NAMALWA (cell line): ENCODE measurements around the gene TRMO.
"Not testable (repeated sequence)": the region's sequence is repeated elsewhere in the genome, so short reads cannot be mapped to it uniquely, and the experiment has no call there.

Experiments
- DNase-seq: peaks from one replicate; pipeline ENCODE4 v3.0.0-alpha.2; 2015; ENCODE audit warnings: low spot score

The TRMO gene, protein sequence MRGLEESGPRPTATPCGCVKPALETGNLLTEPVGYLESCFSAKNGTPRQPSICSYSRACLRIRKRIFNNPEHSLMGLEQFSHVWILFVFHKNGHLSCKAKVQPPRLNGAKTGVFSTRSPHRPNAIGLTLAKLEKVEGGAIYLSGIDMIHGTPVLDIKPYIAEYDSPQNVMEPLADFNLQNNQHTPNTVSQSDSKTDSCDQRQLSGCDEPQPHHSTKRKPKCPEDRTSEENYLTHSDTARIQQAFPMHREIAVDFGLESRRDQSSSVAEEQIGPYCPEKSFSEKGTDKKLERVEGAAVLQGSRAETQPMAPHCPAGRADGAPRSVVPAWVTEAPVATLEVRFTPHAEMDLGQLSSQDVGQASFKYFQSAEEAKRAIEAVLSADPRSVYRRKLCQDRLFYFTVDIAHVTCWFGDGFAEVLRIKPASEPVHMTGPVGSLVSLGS

DNA sequence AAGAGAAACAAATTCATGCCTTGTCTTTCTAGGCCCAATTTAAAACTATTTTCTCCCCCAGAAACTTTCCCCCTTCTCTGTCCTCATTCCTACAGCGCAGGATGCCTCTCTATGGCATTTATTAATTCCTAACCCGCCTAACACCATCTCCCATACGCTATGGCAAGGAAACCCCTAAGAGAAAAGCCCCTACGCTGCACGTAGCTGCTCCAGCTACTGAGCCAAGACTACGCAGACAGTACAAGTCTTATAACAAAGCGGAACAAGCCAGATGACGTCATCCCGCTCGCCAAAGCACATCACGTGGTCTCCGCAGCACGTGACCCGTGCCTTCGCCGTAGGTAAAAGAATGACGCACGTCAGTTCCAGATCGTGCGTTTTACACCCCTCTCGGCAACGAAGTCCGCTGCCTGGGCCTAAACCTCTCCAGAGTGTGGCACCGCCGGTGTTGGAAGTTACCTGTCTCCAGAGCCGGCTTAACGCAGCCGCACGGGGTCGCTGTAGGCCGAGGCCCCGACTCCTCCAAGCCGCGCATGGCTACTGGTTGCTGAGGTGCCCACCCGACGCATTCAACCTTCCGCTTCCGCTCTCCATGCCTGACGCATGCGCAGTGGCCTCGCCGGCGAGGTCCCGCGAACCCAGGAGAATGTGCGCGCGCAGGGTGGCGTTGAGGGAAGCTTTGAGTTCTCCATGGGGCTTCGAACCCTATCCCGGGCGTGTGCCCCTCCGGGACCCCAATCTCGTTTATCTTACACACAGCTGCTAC is at the start of gene TRMO:
Gene TRMO, minus strand, starts transcription at position 542 of the 766 bp plus-strand sequence. Its CDS starts 7 bp downstream, at position 535.
- DNase-seq: peak; percentile 98

DNA sequence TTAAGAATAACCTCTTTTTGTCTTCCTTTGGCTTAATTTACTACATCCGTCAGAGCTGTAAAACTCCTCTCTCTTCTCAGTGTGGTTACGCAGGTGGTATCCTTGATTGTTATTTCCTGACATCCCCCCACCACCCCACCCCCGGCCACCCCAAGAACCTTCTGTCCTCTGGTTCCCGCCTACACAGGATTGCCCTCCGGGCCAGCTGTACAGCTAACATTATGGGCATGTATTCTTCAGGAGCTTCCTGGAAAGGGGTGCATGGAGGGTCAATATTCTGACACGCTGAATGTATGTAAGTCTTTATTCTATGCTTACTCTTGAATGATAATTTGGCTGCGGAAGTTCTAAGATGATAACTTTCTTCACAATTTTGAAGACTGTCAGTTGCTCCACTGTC is 47.9 kb upstream of the TRMO start:
- DNase-seq: no peak

DNA sequence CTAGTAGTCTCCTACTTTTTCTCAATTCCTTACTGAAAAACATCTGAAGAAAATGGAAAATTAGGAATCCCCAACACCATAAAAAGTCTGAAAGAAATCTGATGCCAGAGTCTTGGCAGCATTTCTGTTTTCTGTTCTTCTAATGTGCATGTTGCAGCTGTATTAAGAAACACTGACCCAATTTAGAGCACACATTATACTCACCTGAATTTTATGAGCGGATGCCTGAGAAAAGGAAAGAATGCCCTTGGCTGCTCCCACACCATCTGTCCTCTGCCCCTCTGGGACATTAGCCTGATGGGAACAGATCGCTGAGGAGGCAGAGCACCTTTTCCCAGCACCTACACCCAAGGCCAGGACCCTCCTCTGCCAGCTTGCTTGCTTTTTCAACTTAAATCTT is 46.7 kb upstream of the TRMO start:
- DNase-seq: no peak

DNA sequence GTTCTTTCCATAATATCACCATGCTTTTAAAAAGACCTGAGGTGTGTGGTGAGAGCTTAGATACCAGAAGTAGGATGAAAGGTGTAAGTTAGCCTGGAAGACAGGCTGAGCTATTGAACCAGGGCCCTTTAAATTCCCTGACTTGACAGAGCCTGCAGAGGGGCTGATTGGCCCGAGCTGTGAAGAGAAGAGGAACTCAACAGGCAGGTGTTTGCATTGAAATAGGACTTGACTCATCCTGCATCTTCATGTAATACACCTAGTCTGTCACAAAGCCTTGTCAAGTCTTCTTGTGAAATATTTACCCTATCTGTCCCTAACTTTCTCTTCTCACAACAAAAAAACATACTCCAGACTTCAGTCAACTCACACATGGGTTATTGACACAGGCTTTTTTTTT is 44.2 kb upstream of the TRMO start:
- DNase-seq: no peak

DNA sequence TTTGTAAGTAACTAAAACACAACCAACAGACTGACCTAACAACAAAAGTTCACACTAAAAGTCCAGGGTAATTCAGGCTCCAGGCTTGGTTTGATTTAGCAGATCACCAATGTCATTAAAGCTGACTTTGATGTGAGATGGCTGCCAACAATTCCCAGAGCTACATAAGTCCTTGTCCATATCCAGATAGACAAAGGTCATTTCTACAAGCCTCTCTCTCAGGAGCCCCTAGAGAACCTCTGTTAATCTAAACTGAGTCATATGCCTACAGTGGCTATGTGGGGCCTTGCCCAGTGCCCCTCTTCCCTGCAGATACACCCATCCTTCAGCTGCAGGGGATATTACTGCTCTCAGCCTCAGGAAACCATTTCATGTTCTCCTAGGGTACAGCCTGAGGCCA is 42.6 kb upstream of the TRMO start:
- DNase-seq: no peak

DNA sequence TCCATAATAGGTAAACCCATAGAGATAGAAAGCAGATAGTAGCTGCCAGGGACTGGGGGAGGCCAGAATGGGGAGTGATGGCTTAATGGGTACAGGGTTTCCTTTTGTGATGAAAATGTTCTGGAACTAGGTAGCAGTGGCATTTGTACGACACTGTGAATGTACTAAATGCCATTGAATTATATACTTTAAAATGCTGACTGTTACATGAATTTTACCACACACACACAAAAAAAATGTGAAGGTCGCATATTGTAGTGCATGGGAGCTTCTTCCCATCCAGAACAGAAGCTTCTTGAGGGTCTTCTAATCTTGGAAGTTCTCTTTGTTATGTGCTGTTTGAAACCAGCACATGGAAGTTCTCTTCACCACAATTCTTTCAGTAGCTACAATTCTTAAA is 40.9 kb upstream of the TRMO start:
- no peak for DNase-seq

DNA sequence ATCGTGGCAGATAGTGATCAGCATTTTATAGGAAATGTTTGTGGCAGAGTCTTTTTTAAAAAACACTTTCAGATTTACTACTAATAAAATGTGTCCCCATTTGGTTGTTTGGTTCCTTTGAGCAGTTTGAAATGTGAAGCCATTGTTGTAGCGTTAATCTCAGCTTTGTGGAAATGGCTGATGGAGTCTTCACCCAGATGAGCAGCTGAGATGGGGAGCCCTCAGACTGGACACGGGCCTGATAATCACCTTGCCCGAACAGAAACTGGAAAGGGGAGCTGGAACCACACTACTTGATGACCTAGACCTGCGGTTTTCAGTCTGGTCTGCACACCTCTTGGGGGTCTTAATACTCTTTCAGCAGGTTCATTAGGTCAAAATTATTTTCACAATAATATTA is 40.3 kb upstream of the TRMO start:
- DNase-seq: no peak

DNA sequence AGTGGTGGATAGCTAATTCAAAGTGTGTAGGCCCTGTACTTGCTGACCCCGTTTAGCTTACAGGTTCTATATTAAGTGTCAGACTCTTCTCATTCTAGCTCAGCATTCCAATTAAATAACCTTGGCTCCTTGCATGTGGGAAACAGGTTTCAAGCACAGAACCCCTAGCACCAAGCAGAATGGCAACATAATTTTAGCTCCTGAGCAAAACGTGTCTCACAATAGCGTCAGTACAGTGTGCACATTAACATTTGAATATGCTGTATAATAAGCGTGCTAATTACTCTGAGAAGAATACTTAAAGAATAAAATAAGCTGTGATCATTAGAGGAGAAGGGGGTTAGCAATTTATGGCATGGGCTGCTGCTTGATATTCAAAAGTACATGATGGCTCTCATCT is 39.8 kb upstream of the TRMO start:
- DNase-seq: no peak

DNA sequence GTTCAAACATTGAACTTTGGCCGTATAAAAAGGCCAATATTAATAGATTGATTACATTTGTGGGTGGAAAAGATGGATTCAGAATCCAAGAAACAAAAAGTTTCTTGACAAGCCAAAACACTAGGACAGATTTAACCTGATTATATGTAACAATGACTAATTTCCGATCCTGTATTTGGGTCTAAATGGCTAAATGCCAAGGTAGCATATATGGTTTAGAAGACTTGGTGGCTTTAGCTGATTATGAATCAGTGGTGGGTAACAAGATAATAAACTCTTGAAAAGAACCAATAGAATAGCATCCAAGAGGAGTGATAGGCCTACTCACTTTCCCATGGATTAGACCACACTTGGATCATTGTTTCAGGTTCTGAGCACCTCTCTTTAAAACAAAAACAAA is 39.1 kb upstream of the TRMO start:
- DNase-seq: no peak

DNA sequence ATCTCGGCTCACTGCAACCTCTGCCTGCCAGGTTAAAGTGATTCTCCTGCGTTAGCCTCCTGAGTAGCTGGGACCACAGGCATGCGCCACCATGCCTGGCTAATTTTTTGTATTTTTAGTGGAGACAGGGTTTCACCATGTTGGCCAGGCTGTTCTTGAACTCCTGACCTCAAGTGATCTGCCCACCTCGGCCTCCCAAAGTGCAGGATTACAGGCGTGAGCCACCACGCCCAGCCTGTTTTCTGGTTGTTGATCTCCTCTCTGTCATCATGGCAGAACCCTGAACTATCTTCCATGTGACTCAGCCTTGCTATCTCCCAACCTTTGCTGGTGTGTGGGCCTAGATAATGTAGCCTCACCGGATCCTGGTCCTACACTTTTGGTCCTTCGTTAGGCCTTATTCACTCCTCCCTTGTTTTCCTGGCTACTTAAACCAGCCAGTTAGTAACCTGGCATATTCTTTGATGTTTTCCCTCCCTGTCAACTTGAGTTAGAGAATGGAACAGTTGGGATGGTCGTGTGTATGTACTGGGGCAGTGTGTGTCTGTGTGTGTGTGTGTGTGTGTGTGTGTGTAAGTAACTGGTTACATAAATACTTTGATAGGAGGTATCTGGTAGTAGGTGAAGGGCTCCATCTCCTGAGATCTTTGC is 38.5 kb upstream of the TRMO start:
- not testable (repeated sequence) for DNase-seq

DNA sequence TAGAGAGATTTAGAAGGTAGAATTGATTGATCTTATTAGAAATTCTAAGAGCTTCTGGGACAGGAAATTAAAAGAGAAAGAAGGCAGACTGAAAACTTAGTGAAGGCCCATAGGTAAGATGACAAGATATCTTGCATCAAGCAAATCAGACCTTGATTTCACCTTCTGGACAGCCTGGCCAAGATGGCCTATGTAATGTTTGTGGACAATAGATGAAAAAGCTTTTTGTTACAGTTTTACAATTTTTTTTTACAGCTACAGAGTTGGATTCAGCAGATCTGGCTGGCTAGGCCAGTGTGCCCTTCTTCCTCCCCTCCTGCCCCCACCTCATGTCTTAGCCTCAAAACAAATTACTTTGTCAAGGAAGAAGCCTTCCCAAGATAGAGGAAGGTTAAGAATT is 37.3 kb upstream of the TRMO start:
- no peak for DNase-seq

DNA sequence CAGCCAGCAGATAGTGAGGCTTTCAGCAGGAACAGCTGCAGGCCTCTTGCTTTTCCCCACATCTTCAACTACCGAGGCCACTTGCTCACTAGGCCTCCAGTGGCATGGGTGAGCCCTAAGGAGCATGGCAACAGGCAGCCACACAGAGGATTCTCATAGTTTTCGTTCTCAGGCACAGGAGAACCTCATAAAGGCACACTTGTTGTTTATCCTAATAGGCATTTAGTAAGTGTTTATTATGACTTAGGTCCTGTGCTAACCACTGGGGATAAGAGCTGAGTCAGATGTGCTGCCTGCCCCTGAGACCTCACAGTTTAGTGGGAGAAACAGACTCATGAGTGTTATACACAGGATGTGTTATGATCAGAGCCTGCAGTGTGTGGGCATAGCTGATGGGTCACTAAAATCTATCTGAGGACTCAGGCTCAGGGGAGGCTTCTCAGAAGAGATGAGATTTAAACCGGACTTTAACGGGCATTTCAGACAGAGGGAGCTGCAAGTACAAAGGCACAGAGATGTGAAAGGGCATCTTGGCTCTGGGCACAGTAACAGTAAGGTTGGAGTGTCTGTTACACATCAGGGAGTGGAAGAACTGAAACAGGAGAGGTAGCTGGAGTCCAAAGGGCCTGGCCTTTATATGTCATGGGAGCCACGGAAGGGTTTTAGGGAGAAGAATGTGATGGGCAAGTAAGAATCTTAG is 36.7 kb upstream of the TRMO start:
- DNase-seq: no peak

DNA sequence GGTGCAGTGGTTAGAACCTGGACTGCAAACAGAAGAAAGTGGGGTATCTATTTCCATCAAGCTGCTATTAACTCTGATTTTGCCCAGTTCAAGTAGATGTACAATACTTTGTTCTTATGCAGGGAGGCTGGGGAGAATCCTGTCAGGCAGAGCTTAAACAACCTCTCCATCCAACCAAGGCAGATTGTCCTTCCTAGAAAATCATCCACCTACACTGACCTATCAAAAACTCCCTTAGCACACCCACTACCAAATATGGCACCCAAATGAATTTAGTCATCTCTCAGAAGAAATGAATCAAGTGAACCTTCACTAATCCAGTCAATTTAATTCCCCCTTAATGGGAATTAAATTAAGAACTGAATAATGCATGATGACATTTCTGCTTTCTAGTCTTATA is 34.0 kb upstream of the TRMO start:
- no peak for DNase-seq

DNA sequence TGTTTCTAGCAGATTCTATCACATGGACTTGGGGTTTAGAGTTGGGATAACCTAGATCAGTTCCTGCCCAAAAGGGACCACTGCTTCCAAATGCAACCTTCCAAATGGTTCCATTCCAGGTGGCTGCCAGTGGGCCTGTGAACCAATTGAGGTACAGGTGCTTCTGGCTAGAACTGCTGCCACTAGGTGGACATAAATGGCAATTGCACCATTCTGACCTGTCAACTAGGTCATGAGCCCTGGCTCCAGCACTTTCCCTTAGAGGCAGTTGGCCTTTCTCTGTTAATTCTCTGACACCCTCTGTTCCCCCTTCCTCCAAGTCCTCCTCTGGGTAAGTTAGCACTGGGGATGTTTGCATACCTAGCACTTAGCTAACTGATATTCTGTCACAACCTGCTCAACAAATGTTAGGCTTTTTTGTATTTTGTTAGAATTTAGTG is 32.3 kb upstream of the TRMO start:
- peak; percentile 79 for DNase-seq

DNA sequence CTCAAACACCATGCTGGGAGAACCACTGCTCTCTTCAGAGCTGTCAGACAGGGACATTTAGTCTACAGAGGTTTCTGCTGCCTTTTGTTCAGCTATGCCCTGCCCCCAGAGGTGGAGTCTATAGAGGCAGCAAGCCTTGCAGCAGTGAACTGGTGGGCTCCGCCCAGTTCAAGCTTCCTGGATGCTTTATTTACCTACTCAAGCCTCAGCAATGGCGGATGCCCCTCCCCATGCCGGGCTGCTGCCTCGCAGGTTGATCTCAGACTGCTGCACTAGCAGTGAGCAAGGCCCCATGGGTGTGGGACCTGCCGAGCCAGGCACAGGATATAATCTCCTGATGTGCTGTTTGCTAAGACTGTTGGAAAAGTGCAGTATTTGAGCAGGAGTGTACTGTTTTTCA is 28.6 kb upstream of the TRMO start:
- peak; percentile 82 for DNase-seq

DNA sequence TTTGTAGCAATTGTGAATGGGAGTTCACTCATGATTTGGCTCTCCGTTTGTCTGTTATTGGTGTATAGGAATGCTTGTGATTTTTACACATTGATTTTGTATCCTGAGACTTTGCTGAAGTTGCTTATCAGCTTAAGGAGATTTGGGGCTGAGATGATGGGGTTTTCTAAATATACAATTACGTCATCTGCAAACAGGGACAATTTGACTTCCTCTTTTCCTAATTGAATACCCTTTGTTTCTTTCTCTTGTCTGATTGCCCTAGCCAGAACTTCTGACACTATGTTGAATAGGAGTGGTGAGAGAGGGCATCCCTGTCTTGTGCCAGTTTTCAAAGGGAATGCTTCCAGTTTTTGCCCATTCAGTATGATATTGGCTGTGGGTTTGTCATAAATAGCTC is 24.8 kb upstream of the TRMO start:
- not testable (repeated sequence) for DNase-seq

DNA sequence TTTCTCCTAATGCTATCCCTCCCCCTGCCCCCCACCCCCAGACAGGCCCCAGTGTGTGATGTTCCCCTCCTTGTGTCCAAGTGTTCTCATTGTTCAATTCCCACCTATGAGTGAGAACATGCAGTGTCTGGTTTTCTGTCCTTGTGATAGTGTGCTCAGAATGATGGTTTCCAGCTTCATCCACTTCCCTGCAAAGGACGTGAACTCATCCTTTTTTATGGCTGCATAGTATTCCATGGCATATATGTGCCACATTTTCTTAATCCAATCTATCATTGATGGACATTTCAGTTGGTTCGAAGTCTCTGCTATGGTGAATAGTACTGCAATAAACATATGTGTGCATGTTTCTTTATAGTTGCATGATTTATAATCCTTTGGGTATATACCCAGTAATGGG is 23.2 kb upstream of the TRMO start:
- DNase-seq: not testable (repeated sequence)

DNA sequence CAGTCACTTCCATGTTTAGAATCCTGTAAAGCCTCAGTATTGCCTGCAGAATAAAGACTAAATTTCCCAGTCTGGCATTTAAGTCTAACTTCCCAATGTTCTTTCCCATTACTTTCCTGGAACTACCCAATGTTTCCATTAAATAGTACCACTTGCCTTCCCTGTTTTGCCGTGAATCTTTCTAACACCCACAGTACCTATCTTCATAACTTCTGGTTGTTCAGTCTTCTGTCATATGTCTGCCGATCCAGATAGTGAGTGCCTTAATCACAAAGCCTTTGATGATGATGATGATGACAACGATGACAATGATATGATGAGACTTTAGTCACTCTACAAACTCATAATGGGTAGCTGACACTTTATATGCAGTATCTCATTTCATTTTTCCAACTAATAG is 22.3 kb upstream of the TRMO start:
- DNase-seq: no peak

DNA sequence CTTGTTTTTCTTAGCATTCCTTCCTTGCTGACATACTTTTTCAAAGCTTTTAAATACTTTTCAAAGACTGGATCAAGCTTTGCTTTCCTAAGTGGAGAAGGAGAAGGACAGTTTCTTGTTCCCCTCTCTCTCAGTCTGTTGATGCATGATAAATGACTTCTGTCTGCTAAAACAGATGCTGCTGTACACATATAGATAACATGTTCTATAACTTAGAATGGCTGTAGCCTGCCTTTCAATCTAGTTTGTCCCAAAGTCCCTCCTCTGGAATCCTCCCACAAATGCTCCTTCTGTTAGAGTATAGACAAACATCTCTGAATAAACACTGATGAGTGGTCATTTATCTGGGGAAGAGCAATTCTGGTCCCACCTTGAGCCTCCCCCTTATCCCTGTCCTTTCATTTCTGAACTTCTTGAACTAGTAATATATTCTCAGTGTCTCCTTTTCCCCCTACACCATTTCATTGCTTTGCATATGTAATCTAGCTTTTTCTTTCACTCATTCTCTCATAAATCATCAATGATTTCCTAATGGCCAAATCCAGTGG is 21.1 kb upstream of the TRMO start:
- DNase-seq: no peak

DNA sequence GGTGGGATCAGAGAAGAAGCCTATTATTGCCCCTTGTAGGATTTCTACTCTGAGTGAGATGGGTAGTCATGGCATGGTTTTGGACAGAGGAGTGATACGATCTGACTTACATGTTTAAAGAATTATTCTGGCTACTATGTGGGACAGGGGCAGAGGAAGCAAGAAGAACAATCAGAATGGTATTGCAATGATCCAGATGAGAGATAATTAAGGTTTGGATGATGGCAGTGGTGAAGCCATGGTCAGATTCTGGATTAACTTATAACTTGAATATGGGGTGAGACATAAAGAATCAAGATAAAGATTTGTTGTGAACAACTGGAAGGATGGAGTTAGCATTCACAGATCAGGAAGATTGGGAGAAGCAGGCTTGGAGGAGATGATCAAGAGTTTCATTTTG is 19.0 kb upstream of the TRMO start:
- no peak for DNase-seq

DNA sequence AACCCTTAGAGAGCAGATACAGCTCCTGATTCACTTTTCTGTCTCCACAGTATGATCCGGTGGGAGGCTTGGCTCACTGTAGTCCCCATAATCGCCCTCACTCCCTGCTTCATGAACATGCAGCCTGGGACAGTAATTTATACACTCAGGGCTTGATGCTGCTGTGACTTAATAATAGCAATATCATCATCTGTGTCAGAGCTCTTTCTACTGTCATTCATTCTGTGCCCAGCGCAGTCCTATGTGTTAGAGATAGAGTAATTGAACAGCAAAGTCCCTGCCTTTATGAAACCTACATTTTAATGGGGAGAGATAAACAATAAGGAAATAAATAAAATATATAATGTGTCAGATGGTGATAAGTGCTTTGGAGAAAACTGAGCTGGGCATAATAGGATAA is 18.4 kb upstream of the TRMO start:
- DNase-seq: no peak

DNA sequence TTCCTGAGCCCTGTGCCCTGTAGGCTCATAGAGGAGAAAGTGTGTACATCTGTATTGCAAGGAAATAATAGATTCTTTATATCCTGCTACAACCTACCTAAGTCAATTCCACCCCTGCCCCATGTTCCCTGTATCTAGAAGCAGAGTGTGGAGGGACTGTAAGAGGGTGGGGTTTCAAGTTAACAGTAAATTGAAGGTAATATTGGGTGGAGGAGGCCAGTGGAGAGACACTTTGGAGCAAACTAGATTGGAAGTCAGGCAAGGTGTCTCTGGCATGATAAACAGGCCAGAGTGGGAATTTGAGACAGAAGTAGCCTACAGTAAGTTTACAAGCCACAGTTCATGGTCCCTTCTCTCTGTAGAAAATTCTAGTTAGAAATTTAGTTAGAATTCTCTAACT is 17.9 kb upstream of the TRMO start:
- DNase-seq: no peak
